ENCODE results near the gene ENTPD6.

DNA sequence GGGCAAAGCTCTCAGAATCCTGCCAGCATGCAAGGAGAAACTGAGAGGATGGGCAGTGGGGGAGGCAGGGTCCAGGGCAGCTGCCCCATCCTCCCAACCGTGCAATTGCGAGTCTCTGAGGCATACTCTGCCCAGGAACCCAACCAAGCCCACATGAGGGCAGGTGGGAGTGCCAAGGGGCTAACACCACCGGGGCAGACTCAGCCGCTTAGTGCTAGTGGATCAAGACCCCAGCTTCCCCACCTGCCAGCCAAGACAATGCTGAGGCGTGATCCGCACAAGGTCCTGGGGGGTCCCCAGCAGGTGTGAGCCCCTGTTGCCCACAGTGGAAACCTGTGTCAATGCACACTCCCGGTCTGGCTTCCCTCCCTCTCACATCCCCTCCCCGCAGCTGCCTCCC is 48.5 kb upstream of the ENTPD6 start:
- TF ChIP-seq EZH2 (IDR thresholded peaks at IDR 0.05; ENCODE audit: insufficient read depth, poor library complexity, severe bottlenecking) (no peak), EZH2phosphoT487 (IDR thresholded peaks at IDR 0.05; ENCODE audit: insufficient read depth, low read depth) (no peak)
